Astrocyte (in vitro differentiated cells and primary cell): Measurements from ENCODE around the gene TMA7B.

Experiments
- CTCF ChIP-seq: IDR thresholded peaks from 2 replicates; pipeline ENCODE4 v1.5.1; 2011; ENCODE audit warnings: low read depth, mild to moderate bottlenecking, inconsistent platforms, low read length, moderate library complexity; ENCODE audit not compliant: insufficient read depth
- EZH2 ChIP-seq: IDR thresholded peaks from 2 replicates; pipeline ENCODE4 v1.6.1; 2012; ENCODE audit warnings: mild to moderate bottlenecking, low read length, inconsistent platforms; ENCODE audit not compliant: insufficient read depth

GRCh38 chr22:39996732-39997131 is 36.5 kb downstream of the TMA7B start:
- TF ChIP-seq CTCF (no peak), EZH2 (no peak)
